Heart left ventricle (tissue), 16 donors: ENCODE data around the gene P3H1. TPM values are rescaled to one million over a fixed set of nuclear protein-coding genes. Genes with fewer than 3 reads are reported as not detected.

ENCODE experiments used
- ATAC-seq, 4 donors: fragments of 200-7000 bp; cut with Tn5 transposase; one replicate each; pipeline ENCODE4 v1.9.1; 2020 to 2022; ENCODE audit warnings: moderate library complexity in 4 of 4, mild to moderate bottlenecking in 3 of 4, moderate number of reproducible peaks in 1 of 4
- DNase-seq, 5 donors: peaks; one replicate each; pipeline ENCODE4 v3.0.0-alpha.2; 2020
- H3K27ac ChIP-seq, 12 donors: fragments of 200-600 bp; sonication (generic) in 4 of 12; one replicate each; pipeline versions ENCODE4 v1.5.0 to v1.8.0; 2016 to 2022; ENCODE audit warnings: mild to moderate bottlenecking in 2 of 12
- H3K27me3 ChIP-seq, 9 donors: fragments of 200-600 bp; sonication (generic) in 2 of 9; one replicate each; pipeline versions ENCODE4 v1.5.1 to v1.8.0; 2016 to 2022; ENCODE audit warnings: mild to moderate bottlenecking in 3 of 9
- H3K36me3 ChIP-seq, 9 donors: fragments of 200-600 bp; sonication (generic) in 2 of 9; one replicate each; pipeline versions ENCODE4 v1.5.0 to v1.8.0; 2018 to 2022; ENCODE audit warnings: mild to moderate bottlenecking in 2 of 9
- H3K4me1 ChIP-seq, 12 donors: fragments of 200-600 bp; sonication (generic) in 4 of 12; one replicate each; pipeline versions ENCODE4 v1.5.0 to v1.8.0; 2016 to 2022; ENCODE audit warnings: mild to moderate bottlenecking in 3 of 12
- H3K4me3 ChIP-seq, 12 donors: fragments of 200-600 bp; sonication (generic) in 4 of 12; one replicate each; pipeline versions ENCODE4 v1.5.0 to v1.8.0; 2017 to 2022; ENCODE audit warnings: mild to moderate bottlenecking in 9 of 12, moderate library complexity in 4 of 12
- H3K9me3 ChIP-seq, 12 donors: fragments of 200-600 bp; sonication (generic) in 4 of 12; one replicate each; pipeline versions ENCODE4 v1.5.0 to v1.8.0; 2016 to 2022; ENCODE audit warnings: mild to moderate bottlenecking in 1 of 12
- POLR2A ChIP-seq, 2 donors: fragments of 450-650 bp; IDR thresholded peaks; one replicate each; pipeline ENCODE4 v1.6.1; 2017; ENCODE audit warnings: antibody characterized with exemption in 2 of 2, mild to moderate bottlenecking in 2 of 2, moderate library complexity in 2 of 2
- WGBS, 4 donors: extraction: QIAGEN DNeasy Blood & Tissue Kit in 2 of 4; methylation state at CpG; one replicate each; pipeline versions ENCODE4 v1.1.5 to v1.1.7; 2013 to 2018; 5-methylcytosine and 5-hydroxymethylcytosine counted together
- intact Hi-C, 10 donors: fragments of 100-400 bp; cut with DNase I; formaldehyde crosslinking; loops; one replicate each; pipeline versions ENCODE4 v1.11.1 to v1.14.2; 2022
- polyA plus RNA-seq, 2 donors: library from polyadenylated mRNA; stranded (reverse); fragments of 200-250 nt; gene quantifications; one replicate each; pipeline ENCODE4 v1.2.3, GENCODE V29; 2013
- total RNA-seq, 9 donors: library from RNA; depleted of rRNA in 2 of 9; stranded (reverse); fragments of >200 nt in 2 of 9; fragmentation: NEBNext Ultra II Directional in 3 of 9; extraction: Animal tissue kit (Norgen Biotek cat#: 25700) in 3 of 9; gene quantifications; one replicate each; pipeline versions ENCODE4 v1.1.0 to v1.2.4, GENCODE V29; 2016 to 2023
- TF ChIP-seq, protein P1 (sequence below), 12 donors: fragments of 200-600 bp; sonication (generic) in 4 of 12; IDR thresholded peaks; one replicate each; pipeline versions ENCODE4 v1.5.0 to v1.8.0; 2018 to 2022; ENCODE audit warnings: antibody characterized with exemption in 12 of 12, mild to moderate bottlenecking in 5 of 12
- donor health status: ischemic (EF 13 %, LVEDD 7.1; RV severe dilation, severe dysfunction).
- donor health status: healthy with polysubstance abuse.
- donor health status: DM: no; HTN: yes; CAD: no.
- donor health status: DM: no; HTN: no; CAD: no.
- donor health status: ischemic (EF 25% LVEDD 6.9; RV normal size, moderate dysfunction).
- donor health status: ischemic (EF 25% LVEDD 5.7; RV mildly dilated, moderate dysfunction).
- donor health status: healthy.
- donor health status: DM: yes; HTN: yes; CAD: no.
- donor health status: ischemic (EF 35%, LVEDD 5.7; RV mildly dilated, moderate dysfunction).
- donor health status: nonischemic (EF 11% LVEDD 7.7; RV severe dilation, severe dysfunction).
- donor health status: DM: yes; HTN: yes; CAD: no.
- donor health status: PGD.
- donor health status: ischemic (EF 29% LVEDD 5.4; RV normal size, mild dysfunction).
- donor health status: nonischemic (EF 23%, LVEDD 6.1; RV moderate dilation, normal function).

P3H1 gene
- total and polyA plus RNA-seq, 11 donors, result 6.9 to 27.9 (median 10.7) TPM

DNA sequence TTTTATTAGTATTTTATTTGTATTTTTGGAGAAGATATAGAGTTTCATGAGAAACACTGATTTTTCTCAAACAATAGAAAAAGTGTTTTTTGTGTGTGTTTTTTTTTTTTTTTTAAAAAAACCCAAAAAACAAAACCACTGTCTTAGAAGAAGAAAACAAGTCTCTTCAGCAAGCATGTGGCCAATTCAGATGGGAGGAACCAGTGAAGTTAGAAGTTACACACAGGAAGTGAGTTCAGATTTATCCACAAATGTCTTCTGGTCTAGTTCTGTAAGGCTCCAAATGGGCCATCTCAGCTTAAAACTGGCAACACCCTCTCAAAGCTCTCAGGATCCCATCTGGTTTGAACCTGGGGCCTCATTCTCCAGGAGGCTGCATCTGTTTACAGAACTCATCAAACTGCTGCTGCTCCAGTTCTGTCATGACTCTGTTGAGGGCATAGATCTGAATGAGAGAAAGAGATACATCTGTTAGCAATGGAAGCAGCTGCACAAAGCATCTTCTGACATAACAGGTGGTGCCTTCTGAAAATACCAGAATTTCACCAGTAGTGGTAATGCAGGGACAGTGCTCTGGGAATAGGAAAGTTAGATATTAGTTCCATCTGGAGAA lies 40.3 kb upstream of the P3H1 start:
- Histone ChIP-seq H3K4me1 (peaks cover 0 to 8% (median 0%) of the 10 kb centered on the region in 12 donors), H3K27ac (no peak overlapping the region), H3K4me3 (no peak overlapping the region), H3K27me3 (no peaks in the 10 kb centered on the region), H3K9me3 (no peaks in the 10 kb centered on the region), H3K36me3 (peaks cover 0 to 32% (median 9%) of the 10 kb centered on the region in 9 donors)
- intact Hi-C loops, result no loop called here
- ATAC-seq, result peak in 2 of 4 donors; percentile 51 to 62
- TF ChIP-seq POLR2A (IDR thresholded peaks at IDR 0.05), result no peak
- TF ChIP-seq, protein P1, sequence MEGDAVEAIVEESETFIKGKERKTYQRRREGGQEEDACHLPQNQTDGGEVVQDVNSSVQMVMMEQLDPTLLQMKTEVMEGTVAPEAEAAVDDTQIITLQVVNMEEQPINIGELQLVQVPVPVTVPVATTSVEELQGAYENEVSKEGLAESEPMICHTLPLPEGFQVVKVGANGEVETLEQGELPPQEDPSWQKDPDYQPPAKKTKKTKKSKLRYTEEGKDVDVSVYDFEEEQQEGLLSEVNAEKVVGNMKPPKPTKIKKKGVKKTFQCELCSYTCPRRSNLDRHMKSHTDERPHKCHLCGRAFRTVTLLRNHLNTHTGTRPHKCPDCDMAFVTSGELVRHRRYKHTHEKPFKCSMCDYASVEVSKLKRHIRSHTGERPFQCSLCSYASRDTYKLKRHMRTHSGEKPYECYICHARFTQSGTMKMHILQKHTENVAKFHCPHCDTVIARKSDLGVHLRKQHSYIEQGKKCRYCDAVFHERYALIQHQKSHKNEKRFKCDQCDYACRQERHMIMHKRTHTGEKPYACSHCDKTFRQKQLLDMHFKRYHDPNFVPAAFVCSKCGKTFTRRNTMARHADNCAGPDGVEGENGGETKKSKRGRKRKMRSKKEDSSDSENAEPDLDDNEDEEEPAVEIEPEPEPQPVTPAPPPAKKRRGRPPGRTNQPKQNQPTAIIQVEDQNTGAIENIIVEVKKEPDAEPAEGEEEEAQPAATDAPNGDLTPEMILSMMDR (IDR thresholded peaks at IDR 0.05), result no peak
- no peak for DNase-seq

DNA sequence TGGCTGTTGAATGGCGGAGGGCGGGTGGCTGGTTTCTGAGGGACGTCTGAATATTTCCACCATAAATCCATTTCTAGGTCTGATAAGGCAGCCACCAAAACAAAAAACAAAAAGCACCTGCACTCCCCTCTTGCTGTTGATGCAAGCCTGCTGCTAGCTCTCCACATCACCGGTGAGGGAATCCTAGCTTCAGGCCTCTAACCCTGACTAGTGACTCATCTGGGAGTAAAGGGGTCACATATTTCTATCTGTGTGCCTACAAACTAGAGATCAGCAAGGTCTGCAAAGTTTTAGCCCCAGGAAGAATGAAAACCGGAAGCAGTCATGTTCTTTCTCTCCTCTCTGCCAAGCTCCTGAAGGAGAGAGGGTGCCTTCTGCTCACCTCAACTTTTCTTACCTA lies 39.8 kb upstream of the P3H1 start:
- no peak overlapping the region for H3K27ac ChIP-seq
- WGBS, 4 donors, result 86 to 92% (median 90%) methylated on average over 5 of the region's 5 CpGs
- no peaks in the 10 kb centered on the region for H3K9me3 ChIP-seq
- no peak for ATAC-seq
- TF ChIP-seq, protein P1 (IDR thresholded peaks at IDR 0.05), result no peak
- no peak for TF ChIP-seq POLR2A (IDR thresholded peaks at IDR 0.05)
- no peak overlapping the region for H3K4me3 ChIP-seq
- no peaks in the 10 kb centered on the region for H3K27me3 ChIP-seq
- intact Hi-C loops, result no loop called here
- DNase-seq, result no peak
- H3K36me3 ChIP-seq, result peaks cover 0 to 31% (median 9%) of the 10 kb centered on the region in 9 donors
- peaks cover 0 to 8% (median 0%) of the 10 kb centered on the region in 12 donors for H3K4me1 ChIP-seq

DNA sequence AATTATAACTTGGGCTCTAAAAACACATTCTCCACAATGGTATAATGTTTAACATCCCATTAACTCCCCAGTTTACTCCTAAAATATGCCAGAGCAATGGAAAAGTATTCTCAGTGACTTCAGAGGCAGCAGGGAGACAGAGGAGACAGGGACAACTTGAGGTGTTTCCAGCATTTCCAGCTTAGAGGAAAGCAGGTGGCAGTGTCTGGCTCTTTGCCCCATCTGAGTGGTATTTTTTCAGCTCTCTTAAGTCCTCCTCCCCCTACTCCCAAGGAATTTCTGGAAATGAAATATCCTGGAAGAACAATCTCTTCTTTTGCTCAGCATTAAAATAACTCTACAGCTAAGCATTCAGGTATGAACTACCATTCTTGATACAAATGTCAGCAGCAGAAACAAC lies 39.3 kb upstream of the P3H1 start:
- intact Hi-C loops, result no loop called here

DNA sequence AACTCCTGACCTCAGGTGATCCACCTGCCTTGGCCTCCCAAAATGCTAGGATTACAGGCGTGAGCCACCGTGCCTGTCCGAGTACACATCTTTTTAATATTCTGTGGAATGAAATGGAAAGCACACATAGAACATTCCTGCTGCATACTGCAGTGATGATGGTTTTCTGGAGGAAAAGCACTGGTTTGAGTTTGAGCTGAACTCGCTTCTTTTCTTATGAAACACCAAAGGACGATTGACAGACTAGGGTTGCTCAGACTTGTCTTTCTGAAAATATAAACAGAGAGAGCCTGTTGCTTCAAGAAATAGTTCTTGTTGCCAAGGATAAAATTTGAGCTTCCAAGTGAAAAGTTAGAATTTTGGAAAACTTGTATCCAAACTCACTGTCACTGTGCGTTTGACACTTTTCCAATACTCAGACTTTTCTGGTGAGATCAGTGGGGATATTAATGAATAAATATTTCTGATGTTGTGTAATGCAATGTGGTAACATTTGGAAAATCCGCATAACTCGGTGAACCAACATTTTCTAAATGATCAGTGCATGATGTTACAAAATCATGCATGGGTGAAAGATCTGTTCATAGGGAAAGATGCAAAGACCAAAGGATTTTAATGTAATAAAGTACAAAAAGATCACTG lies 35.1 kb upstream of the P3H1 start:
- Histone ChIP-seq H3K9me3 (no peaks in the 10 kb centered on the region), H3K4me3 (no peak overlapping the region), H3K36me3 (peaks cover 0 to 19% (median 4%) of the 10 kb centered on the region in 9 donors), H3K27me3 (no peaks in the 10 kb centered on the region), H3K27ac (no peak overlapping the region), H3K4me1 (peaks cover 0 to 8% (median 0%) of the 10 kb centered on the region in 12 donors)
- DNase-seq (no peak), ATAC-seq (no peak)
- 72 to 88% (median 83%) methylated on average over 8 of the region's 8 CpGs for whole genome bisulfite sequencing, 4 donors
- no peak for TF ChIP-seq POLR2A (IDR thresholded peaks at IDR 0.05)
- TF ChIP-seq, protein P1 (IDR thresholded peaks at IDR 0.05), result no peak
- intact Hi-C loops, result no loop called here

More for the DNA sequence above, 39.3 kb upstream of the P3H1 start:
- no peaks in the 10 kb centered on the region for H3K27me3 ChIP-seq
- peaks cover 0 to 31% (median 7%) of the 10 kb centered on the region in 9 donors for H3K36me3 ChIP-seq
- TF ChIP-seq, protein P1 (IDR thresholded peaks at IDR 0.05), result no peak
- TF ChIP-seq POLR2A (IDR thresholded peaks at IDR 0.05), result no peak
- H3K27ac ChIP-seq, result no peak overlapping the region
- no peak overlapping the region for H3K4me3 ChIP-seq
- ATAC-seq (no peak), DNase-seq (no peak)
- peaks cover 0 to 8% (median 0%) of the 10 kb centered on the region in 12 donors for H3K4me1 ChIP-seq
- H3K9me3 ChIP-seq, result no peaks in the 10 kb centered on the region
